ENCODE measurements around the gene AUTS2. TPM values are rescaled to one million over a fixed set of nuclear protein-coding genes. Genes with fewer than 3 reads are reported as not detected.

The AUTS2 gene
- polyA plus RNA-seq, 1 experiment, result 0.54 TPM

- no peak overlapping the region for H3K4me3 ChIP-seq (ENCODE audit: low read depth, low read length)
- POLR2A ChIA-PET, result no interaction called here
- no peak for TF ChIP-seq CTCF (IDR thresholded peaks at IDR 0.05; ENCODE audit: insufficient read depth, low read depth, low read length)
- CTCF ChIA-PET, result no interaction called here
- no peak for DNase-seq (ENCODE audit: low read depth)
- H3K36me3 ChIP-seq (ENCODE audit: control insufficient read depth, insufficient read depth, low read length), result no peaks in the 10 kb centered on the region
- H3K27me3 ChIP-seq (ENCODE audit: control insufficient read depth, insufficient read depth, low read length), result no peaks in the 10 kb centered on the region
These were observed 631.0 kb downstream of the AUTS2 start for GRCh38 chr7:70229242-70229641.

DNA sequence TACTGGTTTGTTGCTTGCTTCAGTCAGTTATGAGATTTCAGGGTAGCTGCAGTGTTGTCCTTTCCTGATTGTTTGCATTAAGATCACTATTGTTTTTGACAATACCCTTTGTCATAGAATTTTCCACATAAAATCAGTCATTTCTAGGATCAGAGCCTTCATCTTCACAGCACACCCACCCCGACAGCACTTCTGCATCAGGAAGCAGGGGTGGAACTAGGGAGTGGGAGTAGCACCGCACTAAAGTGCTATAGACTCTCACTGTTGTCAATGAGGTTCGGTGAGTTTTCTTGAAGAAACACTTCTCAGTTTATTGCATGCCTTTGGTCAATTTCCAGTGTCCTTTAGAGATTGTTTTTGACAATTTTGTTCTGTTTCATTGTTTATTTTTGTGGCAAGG, 632.5 kb downstream of the AUTS2 start:
- DNase-seq (ENCODE audit: low read depth), result no peak
- no peaks in the 10 kb centered on the region for H3K27me3 ChIP-seq (ENCODE audit: control insufficient read depth, insufficient read depth, low read length)
- POLR2A ChIA-PET, result no interaction called here
- H3K4me3 ChIP-seq (ENCODE audit: low read depth, low read length), result no peak overlapping the region
- no peak for TF ChIP-seq CTCF (IDR thresholded peaks at IDR 0.05; ENCODE audit: insufficient read depth, low read depth, low read length)
- H3K36me3 ChIP-seq (ENCODE audit: control insufficient read depth, insufficient read depth, low read length), result no peaks in the 10 kb centered on the region
- CTCF ChIA-PET, result interaction anchor here (0.7 kb wide), 1 partner anchor 10 kb away, joined by 3 read pairs; no protein-coding TSS in a partner anchor

- DNase-seq (ENCODE audit: low read depth), result no peak
- no peaks in the 10 kb centered on the region for H3K36me3 ChIP-seq (ENCODE audit: control insufficient read depth, insufficient read depth, low read length)
- ChIA-PET CTCF (no interaction called here), POLR2A (no interaction called here)
- no peaks in the 10 kb centered on the region for H3K27me3 ChIP-seq (ENCODE audit: control insufficient read depth, insufficient read depth, low read length)
- TF ChIP-seq CTCF (IDR thresholded peaks at IDR 0.05; ENCODE audit: insufficient read depth, low read depth, low read length), result no peak
- H3K4me3 ChIP-seq (ENCODE audit: low read depth, low read length), result no peak overlapping the region
These were observed 635.5 kb downstream of the AUTS2 start for GRCh38 chr7:70233776-70234175.

GRCh38 chr7:70237256-70237655, 639.0 kb downstream of the AUTS2 start:
- Histone ChIP-seq H3K4me3 (ENCODE audit: low read depth, low read length) (no peak overlapping the region), H3K36me3 (ENCODE audit: control insufficient read depth, insufficient read depth, low read length) (no peaks in the 10 kb centered on the region), H3K27me3 (ENCODE audit: control insufficient read depth, insufficient read depth, low read length) (no peaks in the 10 kb centered on the region)
- no peak for DNase-seq (ENCODE audit: low read depth)
- ChIA-PET POLR2A (no interaction called here), CTCF (no interaction called here)
- no peak for TF ChIP-seq CTCF (IDR thresholded peaks at IDR 0.05; ENCODE audit: insufficient read depth, low read depth, low read length)

DNA sequence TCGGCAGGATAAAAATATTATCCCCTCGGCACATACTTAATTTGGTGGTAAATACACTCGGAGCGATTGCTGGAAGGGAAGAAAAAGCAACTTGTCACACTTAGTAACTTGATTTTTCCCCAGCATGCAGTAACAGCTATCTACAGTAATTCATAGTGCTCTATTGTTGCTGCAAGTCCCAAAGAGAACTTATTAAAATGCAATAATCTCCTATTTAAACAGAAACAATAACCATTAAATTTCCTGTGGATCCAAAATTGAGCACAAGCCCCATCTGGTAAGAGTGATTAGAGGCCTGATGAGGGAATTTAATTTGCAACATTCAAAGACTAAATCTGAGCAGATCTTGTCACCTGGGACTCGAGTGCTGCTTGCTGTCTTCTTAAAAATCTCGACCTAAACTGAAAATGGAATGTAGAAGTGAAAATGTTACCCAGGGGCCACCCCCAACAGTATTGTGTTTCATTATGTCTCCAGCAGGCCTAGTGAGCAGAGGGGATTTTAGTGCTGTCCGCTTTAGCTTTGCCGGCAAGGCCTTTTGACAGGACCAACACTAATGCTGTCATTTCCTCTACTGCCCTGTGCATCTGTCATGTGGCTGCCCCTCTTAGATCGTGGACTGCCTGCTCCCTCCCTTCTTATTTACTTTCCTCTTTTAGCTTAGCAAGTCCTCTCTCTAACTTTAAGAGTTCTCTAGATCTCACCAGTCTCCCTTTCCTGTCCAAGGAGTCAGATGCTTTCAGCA, 639.7 kb downstream of the AUTS2 start:
- H3K36me3 ChIP-seq (ENCODE audit: control insufficient read depth, insufficient read depth, low read length), result no peaks in the 10 kb centered on the region
- no peak for TF ChIP-seq CTCF (IDR thresholded peaks at IDR 0.05; ENCODE audit: insufficient read depth, low read depth, low read length)
- ChIA-PET POLR2A (no interaction called here), CTCF (interaction anchor here (0.7 kb wide), 1 partner anchor 193 kb away, joined by 3 read pairs; no protein-coding TSS in a partner anchor)
- H3K4me3 ChIP-seq (ENCODE audit: low read depth, low read length), result no peak overlapping the region
- H3K27me3 ChIP-seq (ENCODE audit: control insufficient read depth, insufficient read depth, low read length), result no peaks in the 10 kb centered on the region
- DNase-seq (ENCODE audit: low read depth), result no peak

Measured in BJ (cell line).